HG03064 (cell line): ENCODE results near the gene BRIP1.
"Not testable (repeated sequence)": the region's sequence is repeated elsewhere in the genome, so short reads cannot be mapped to it uniquely, and the experiment has no call there.

ENCODE experiments used
- ATAC-seq: cut with Tn5 transposase; IDR thresholded peaks from one replicate; pipeline ENCODE4 v1.9.1; 2021; ENCODE audit warnings: low read depth; ENCODE audit not compliant: unreplicated experiment

Gene BRIP1

GRCh38 chr17:61832463-61832862 is 30.9 kb downstream of the BRIP1 start:
- no peak for ATAC-seq

GRCh38 chr17:61831099-61831498 is 32.2 kb downstream of the BRIP1 start:
- ATAC-seq, result no peak

- ATAC-seq, result no peak
Observed at GRCh38 chr17:61828694-61829093, 34.6 kb downstream of the BRIP1 start.

- no peak for ATAC-seq
Observed at GRCh38 chr17:61827649-61828395, 35.5 kb downstream of the BRIP1 start.

DNA sequence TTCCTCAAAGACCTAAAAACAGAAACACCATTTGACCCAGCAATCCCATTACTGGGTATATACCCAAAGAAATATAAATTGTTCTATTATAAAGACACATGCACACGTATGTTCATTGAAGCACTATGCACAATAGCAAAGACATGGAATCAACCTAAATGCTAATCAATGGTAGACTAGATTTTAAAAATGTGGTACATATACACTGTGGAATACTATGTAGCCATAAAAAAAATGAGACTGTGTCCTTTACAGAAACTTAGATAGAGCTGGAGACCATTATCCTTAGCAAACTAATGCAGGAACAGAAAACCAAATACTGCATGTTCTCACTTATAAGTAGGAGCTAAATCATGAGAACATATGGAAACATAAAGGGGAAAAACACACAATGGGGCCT is 36.5 kb downstream of the BRIP1 start:
- not testable (repeated sequence) for ATAC-seq

DNA sequence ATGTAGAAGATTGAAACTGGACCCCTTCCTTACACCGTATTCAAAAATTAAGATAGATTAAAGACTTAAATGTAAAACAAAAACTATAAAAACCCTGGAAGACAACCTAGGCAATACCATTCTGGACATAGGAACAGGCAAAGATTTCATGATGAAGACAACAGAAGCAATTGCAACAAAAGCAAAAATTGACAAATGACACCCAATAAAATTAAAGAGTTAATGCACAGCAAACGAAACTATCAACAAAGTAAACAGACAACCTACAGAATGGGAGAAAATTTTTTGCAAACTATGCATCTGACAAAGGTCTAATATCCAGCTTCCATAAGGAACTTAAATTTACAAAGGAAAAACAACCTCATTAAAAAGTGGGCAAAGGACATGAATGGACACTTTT is 37.1 kb downstream of the BRIP1 start:
- not testable (repeated sequence) for ATAC-seq

- no peak for ATAC-seq
Observed at GRCh38 chr17:61825448-61826137, 37.7 kb downstream of the BRIP1 start.

- ATAC-seq, result no peak
Observed at GRCh38 chr17:61822326-61823285, 40.7 kb downstream of the BRIP1 start.

GRCh38 chr17:61821655-61822054 is 41.7 kb downstream of the BRIP1 start:
- ATAC-seq, result no peak

DNA sequence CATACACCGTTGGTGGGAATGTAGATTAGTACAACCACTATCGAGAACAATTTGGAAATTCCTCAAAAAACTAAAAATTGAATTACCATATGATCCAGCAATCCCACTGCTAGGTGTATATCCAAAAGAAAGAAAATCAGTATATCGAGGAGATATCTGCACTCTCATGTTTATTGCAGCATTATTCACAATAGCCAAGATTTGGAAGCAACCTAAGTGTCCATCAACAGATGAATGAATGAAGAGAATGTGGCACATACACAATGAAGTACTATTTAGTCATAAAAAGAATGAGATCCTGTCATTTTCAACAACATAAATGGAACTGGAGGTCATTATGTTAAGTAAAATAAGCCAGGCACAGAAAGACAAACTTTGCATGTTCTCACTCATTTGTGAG is 44.1 kb downstream of the BRIP1 start:
- ATAC-seq, result not testable (repeated sequence)

- ATAC-seq, result no peak
Observed at GRCh38 chr17:61818225-61818624, 45.1 kb downstream of the BRIP1 start.

DNA sequence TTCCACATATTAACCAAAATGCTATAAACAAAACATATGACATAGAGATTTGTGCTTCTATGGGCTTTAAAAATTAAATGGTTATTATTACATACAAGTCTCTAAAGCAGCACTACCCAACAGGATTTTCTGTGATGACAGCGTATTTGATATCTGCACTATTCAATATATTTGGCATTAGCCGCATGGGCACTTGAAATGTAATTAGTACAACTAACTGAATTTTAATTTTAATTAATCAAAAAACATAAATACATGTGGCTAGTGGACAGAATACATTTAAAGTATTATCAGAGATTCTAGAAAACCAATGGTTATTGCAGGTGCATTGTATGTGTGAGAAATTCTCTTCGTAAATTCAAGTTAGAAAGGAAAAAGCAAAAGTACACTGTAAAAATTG is 45.9 kb downstream of the BRIP1 start:
- no peak for ATAC-seq

- no peak for ATAC-seq
Observed at GRCh38 chr17:61816538-61816937, 46.8 kb downstream of the BRIP1 start.

DNA sequence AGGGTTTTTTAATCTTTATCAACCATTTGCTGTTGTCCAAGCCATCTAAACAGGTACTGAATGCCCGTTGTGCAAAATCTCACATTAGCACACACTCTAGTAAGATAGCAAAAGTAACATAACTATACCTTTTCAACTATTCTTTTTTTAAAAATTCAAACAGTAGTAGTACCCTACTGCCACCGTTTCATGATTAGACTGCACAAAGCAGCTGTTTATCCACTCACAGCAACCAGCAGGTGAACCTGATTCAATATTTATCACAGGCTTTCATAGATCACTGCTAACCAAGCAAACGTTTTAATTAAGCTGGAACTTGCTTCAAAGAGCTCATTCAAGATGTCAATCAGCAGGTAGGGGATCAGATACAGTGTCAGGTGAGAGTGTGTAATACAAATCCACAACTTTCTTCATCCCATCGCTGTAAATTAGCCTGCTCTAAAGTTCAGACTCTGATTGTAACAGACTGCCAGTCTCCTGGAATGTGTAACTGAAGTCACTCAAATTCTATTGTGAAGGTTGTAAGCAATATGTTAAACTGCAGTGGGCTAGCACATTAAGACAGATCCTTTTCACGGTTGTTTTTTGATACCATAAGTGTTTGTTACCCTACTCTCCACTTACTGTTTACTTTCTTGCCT is 47.3 kb downstream of the BRIP1 start:
- no peak for ATAC-seq

DNA sequence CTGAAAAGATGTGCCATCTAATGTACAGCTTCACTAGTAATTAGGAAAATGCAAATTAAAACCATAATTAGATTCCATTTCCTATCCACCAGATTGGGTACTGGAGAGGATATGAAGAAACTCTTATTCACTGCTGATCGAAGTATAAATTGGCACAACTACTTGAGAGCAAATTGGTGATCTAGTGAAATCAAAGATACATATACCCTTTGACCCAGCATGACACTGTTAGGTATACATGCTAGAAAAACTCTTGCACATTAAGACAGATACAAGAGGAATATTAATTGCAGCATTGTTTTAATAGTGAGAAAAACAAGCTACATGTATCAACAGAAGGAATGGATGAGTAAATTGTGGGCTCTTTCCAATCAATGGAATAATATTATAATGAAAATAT is 48.8 kb downstream of the BRIP1 start:
- no peak for ATAC-seq

DNA sequence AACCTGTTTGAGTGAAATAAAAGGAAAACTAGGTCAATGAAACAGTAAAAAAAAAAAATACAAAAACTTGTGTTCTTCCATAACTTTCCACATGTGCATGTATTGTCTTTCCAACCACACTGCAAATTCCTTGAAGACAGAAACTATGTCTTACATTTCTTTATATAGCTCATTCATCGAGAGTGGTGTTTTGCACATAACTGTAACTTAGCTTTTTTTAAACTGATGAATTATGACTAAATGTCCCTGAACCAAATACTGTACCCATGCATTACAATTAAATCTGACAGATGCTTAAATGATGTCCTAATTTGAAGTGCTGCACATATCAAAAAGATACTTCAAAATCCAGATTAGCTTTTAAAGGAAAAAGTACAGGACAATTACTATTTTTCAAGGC is 50.1 kb downstream of the BRIP1 start:
- ATAC-seq, result no peak

DNA sequence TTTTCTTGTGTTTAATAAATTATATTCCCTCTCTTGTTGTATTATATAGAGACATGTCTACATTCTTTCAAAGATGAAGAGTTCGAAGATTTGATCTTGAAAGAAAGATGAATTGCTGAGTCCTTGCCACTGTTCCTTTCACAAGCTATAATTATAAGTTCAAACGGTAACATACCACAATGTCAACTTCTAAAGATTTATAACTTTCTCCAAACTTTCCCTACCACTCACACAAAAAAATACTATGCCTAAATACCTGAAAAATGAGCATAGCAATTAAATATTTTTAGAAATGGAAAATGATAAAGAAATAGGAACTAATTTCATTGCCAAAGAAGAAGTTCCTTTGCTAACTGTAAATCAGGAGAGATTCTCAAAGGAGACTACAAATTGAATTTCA is 50.6 kb downstream of the BRIP1 start:
- no peak for ATAC-seq

GRCh38 chr17:61809816-61810392 is 53.4 kb downstream of the BRIP1 start:
- ATAC-seq, result no peak

DNA sequence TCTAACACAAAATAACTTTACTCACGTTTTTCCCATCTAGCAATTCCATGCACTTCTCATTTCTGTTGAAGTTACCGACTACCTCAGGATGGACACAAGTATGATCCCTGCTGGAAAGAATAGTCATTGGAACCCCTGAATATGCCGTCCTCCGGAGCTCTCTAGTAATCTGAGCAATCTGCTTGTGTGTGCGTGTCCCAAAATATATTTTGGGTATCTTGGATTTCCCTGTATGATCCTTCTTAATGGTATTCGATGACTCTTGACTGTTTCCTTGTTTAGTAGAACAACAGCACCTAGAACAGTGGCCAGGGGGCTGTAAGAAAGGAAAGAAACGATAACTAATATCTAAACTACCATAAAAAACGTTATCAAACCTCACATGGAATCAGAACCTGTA is 54.9 kb downstream of the BRIP1 start:
- no peak for ATAC-seq

DNA sequence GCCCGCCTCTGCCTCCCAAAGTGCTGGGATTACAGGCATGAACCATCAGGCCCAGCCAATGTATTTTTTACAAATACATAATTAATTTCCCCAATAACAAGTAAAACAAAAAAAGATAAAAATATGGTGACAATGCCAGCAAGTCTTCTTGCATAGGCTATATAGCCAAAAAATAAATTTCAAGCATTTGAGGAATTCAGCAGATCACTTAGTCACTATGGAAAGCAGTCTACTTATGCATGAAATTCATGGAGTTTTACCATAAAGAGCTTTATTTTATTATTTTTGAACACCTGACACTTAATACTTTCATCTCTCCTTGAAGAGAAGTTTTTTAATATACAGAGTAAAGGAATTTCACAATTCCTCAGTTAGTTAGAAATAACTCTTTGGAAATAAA is 56.4 kb downstream of the BRIP1 start:
- no peak for ATAC-seq
